Transverse colon (tissue), 4 donors: ENCODE results near the gene UBE4B. TPM values are rescaled to one million over a fixed set of nuclear protein-coding genes. Genes with fewer than 3 reads are reported as not detected.

Experiments used
- DNase-seq: peaks from one replicate; pipeline ENCODE4 v3.0.0-alpha.2; 2019
- H3K27ac ChIP-seq, 4 donors: fragments of 200-600 bp; sonication (generic); 2 replicates each; pipeline ENCODE4 v1.5.1; 2016 to 2018; ENCODE audit warnings: inconsistent platforms in 4 of 4
- H3K27me3 ChIP-seq: fragments of 200-600 bp; sonication (generic); 2 replicates; pipeline ENCODE4 v1.5.1; 2017; ENCODE audit warnings: inconsistent platforms
- H3K36me3 ChIP-seq, 4 donors: fragments of 200-600 bp; sonication (generic); 2 replicates each; pipeline ENCODE4 v1.5.1; 2017 to 2019; ENCODE audit warnings: inconsistent platforms in 4 of 4
- H3K4me1 ChIP-seq, 4 donors: fragments of 200-600 bp; sonication (generic); 2 replicates each; pipeline ENCODE4 v1.5.1; 2017 to 2020; ENCODE audit warnings: inconsistent platforms in 4 of 4
- H3K4me3 ChIP-seq, 4 donors: fragments of 200-600 bp; sonication (generic); 1 replicate in 1 of 4; 2 replicates in 3 of 4; pipeline versions ENCODE4 v1.5.1 to v1.6.1; 2017 to 2019; ENCODE audit warnings: inconsistent platforms in 4 of 4
- H3K9me3 ChIP-seq, 2 donors: fragments of 200-600 bp; sonication (generic); 2 replicates each; pipeline ENCODE4 v1.5.1; 2017 to 2019; ENCODE audit warnings: inconsistent platforms in 2 of 2
- CTCF ChIP-seq, 5 experiments: fragments of 200-600 bp in 3 of 5; fragments of 450-650 bp in 2 of 5; sonication (generic) in 3 of 5; IDR thresholded peaks; 1 replicate in 2 of 5; 2 replicates in 3 of 5; pipeline ENCODE4 v1.5.1; 2016 to 2017; ENCODE audit warnings: antibody characterized with exemption in 5 of 5, inconsistent platforms in 3 of 5, mild to moderate bottlenecking in 2 of 5, moderate library complexity in 1 of 5
- EP300 ChIP-seq: sonication (generic); formaldehyde crosslinking; IDR thresholded peaks from one replicate; pipeline ENCODE4 v1.6.1; 2017; ENCODE audit warnings: antibody characterized with exemption, low read depth
- POLR2A ChIP-seq: fragments of 450-650 bp; IDR thresholded peaks from one replicate; pipeline ENCODE4 v1.6.1; 2016; ENCODE audit warnings: antibody characterized with exemption, mild to moderate bottlenecking, moderate library complexity
- POLR2AphosphoS5 ChIP-seq, 3 donors: sonication (generic); formaldehyde crosslinking; IDR thresholded peaks; one replicate each; pipeline ENCODE4 v1.6.1; 2016; ENCODE audit warnings: antibody characterized with exemption in 3 of 3
- WGBS, 2 donors: methylation state at CpG; one replicate each; pipeline ENCODE4 v1.1.5; 2018; ENCODE audit warnings: low coverage in 1 of 2; 5-methylcytosine and 5-hydroxymethylcytosine counted together
- in situ Hi-C, 4 donors: fragments of 200-750 bp; cut with MboI; loops; one replicate each; pipeline versions ENCODE4 v1.15.0 to v1.15.1; 2017; ENCODE audit warnings: low sequenced_read_pairs in 3 of 4, low pct_ligation_motif_present in 1 of 4, low pct_unique_long_range_greater_than_20kb in 1 of 4
- intact Hi-C: fragments of 100-400 bp; cut with DNase I; formaldehyde crosslinking; loops from one replicate; pipeline ENCODE4 v1.15.1; 2023; ENCODE audit warnings: low total_unique reads
- total RNA-seq, 4 donors: library from RNA; depleted of rRNA; stranded (reverse); fragments of >200 nt; gene quantifications; one replicate each; pipeline ENCODE4 v1.1.0, GENCODE V29; 2016

The UBE4B gene
- total RNA-seq, 4 donors from 2014 or later = 35.1 to 145 (median 78.7) TPM

DNA sequence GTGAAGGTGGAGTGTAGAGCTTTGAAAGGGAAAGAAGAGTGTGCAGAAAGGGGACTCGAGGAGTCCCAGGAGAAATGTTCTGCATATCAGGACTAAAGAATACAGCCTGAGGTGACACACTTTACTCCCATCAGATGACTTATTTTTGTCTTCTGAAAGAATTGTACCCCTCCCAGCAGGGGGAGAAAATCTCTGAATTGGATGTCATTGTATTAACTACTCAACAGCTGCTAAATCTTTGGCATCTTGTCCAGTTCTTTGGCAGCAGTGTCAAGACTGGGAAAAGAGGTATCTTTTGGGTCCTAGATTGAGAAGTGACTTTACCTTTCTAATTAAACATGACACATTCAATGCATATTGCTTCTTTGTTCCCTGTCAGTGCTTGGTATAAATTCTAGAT lies 18.9 kb downstream of the UBE4B start:
- Histone ChIP-seq H3K4me3 (no peak overlapping the region), H3K9me3 (no peaks in the 10 kb centered on the region), H3K27ac (no peak overlapping the region), H3K36me3 (no peaks in the 10 kb centered on the region), H3K27me3 (no peaks in the 10 kb centered on the region), H3K4me1 (peaks cover 2 to 21% (median 7%) of the 10 kb centered on the region in 4 donors)
- no peak for DNase-seq
- intact Hi-C loops = no loop called here
- in situ Hi-C loops = no loop called here
- WGBS, 2 donors = 90% methylated on average over 1 of the region's 1 CpG; no CpG with 5 or more reads in 1 of the 2 donors
- TF ChIP-seq EP300 (no peak), CTCF (IDR thresholded peaks at IDR 0.05) (no peak), POLR2AphosphoS5 (IDR thresholded peaks at IDR 0.05) (no peak), POLR2A (no peak)

GRCh38 chr1:10052347-10052746 lies 19.6 kb downstream of the UBE4B start:
- no peaks in the 10 kb centered on the region for H3K27me3 ChIP-seq
- intact Hi-C loops (no loop called here), in situ Hi-C loops (no loop called here)
- H3K27ac ChIP-seq = no peak overlapping the region
- 92% methylated on average over 4 of the region's 4 CpGs; no CpG with 5 or more reads in 1 of the 2 donors for WGBS, 2 donors
- peaks cover 0 to 20% (median 7%) of the 10 kb centered on the region in 4 donors for H3K4me1 ChIP-seq
- H3K9me3 ChIP-seq = no peaks in the 10 kb centered on the region
- H3K4me3 ChIP-seq = no peak overlapping the region
- no peak for DNase-seq
- TF ChIP-seq POLR2AphosphoS5 (IDR thresholded peaks at IDR 0.05) (no peak), POLR2A (no peak), EP300 (no peak), CTCF (IDR thresholded peaks at IDR 0.05) (no peak)
- H3K36me3 ChIP-seq = no peaks in the 10 kb centered on the region

DNA sequence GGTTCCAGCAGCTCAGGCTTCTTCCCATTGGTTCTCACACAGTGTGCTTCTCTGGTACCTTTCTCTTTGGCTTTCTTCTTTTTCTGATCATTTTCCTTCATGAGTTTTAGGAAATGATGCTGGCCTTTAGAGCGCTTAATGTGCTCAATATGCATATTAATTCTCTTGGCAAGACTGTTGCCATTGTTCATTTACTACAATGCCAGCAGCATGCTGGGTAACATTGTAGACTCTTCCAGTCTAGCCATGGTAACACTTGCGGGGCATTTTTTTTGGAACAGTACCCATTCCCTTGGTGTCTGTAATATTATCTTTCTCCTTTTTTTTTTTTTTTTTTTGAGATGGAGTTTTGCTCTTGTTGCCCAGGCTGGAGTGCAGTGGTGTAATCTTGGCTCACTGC lies 21.7 kb downstream of the UBE4B start:
- intact Hi-C loops (no loop called here), in situ Hi-C loops (no loop called here)
- no peak for DNase-seq
- TF ChIP-seq POLR2A (no peak), POLR2AphosphoS5 (IDR thresholded peaks at IDR 0.05) (no peak)
- no peaks in the 10 kb centered on the region for H3K27me3 ChIP-seq
- WGBS, 2 donors = 81 to 86% methylated on average over 2 of the region's 2 CpGs
- H3K9me3 ChIP-seq = no peaks in the 10 kb centered on the region
- H3K4me1 ChIP-seq = peaks cover 0 to 20% (median 7%) of the 10 kb centered on the region in 4 donors
- H3K27ac ChIP-seq = no peak overlapping the region
- no peaks in the 10 kb centered on the region for H3K36me3 ChIP-seq
- H3K4me3 ChIP-seq = no peak overlapping the region

- no peaks in the 10 kb centered on the region for H3K36me3 ChIP-seq
- H3K4me3 ChIP-seq = no peak overlapping the region
- intact Hi-C loops = no loop called here
- H3K4me1 ChIP-seq = peaks cover 0 to 20% (median 7%) of the 10 kb centered on the region in 4 donors
- TF ChIP-seq EP300 = no peak
- no peak for TF ChIP-seq CTCF (IDR thresholded peaks at IDR 0.05)
- no peak for TF ChIP-seq POLR2A
- TF ChIP-seq POLR2AphosphoS5 (IDR thresholded peaks at IDR 0.05) = no peak
- in situ Hi-C loops = no loop called here
- no peaks in the 10 kb centered on the region for H3K27me3 ChIP-seq
- no peak for DNase-seq
- 88 to 92% methylated on average over 4 of the region's 4 CpGs for WGBS, 2 donors
- H3K9me3 ChIP-seq = no peaks in the 10 kb centered on the region
- H3K27ac ChIP-seq = peak overlapping the region in 2 of 4 donors; percentile 5 to 18
Observed at GRCh38 chr1:10056599-10056987, 23.8 kb downstream of the UBE4B start.

- intact Hi-C loops (no loop called here), in situ Hi-C loops (no loop called here)
- no peaks in the 10 kb centered on the region for H3K27me3 ChIP-seq
- no peak overlapping the region for H3K27ac ChIP-seq
- no peaks in the 10 kb centered on the region for H3K36me3 ChIP-seq
- WGBS, 2 donors = 79 to 84% methylated on average over 3 to 4 of the region's 4 CpGs
- DNase-seq = no peak
- TF ChIP-seq EP300 = no peak
- no peak for TF ChIP-seq POLR2A
- no peak for TF ChIP-seq POLR2AphosphoS5 (IDR thresholded peaks at IDR 0.05)
- TF ChIP-seq CTCF (IDR thresholded peaks at IDR 0.05) = no peak
- no peaks in the 10 kb centered on the region for H3K9me3 ChIP-seq
- H3K4me3 ChIP-seq = no peak overlapping the region
- peaks cover 0 to 20% (median 7%) of the 10 kb centered on the region in 4 donors for H3K4me1 ChIP-seq
Observed at GRCh38 chr1:10057343-10057742, 24.6 kb downstream of the UBE4B start.
